ENCODE measurements around the gene PANX2. TPM values are rescaled to one million over a fixed set of nuclear protein-coding genes. Genes with fewer than 3 reads are reported as not detected.

Gene PANX2
- total and polyA plus RNA-seq, 5 donors from 2014 or later: not detected

GRCh38 chr22:50150161-50151129 is 20.1 kb upstream of the PANX2 start:
- peak overlapping the region in 1 of 3 donors; percentile 66 for H3K27ac Mint-ChIP-seq
- no peak for DNase-seq
- no peaks in the 10 kb centered on the region for H3K27me3 ChIP-seq (ENCODE audit: control insufficient read depth, insufficient read depth, low read length)
- ATAC-seq (ENCODE audit: low read depth in 2 of 2): no peak
- H3K4me3 ChIP-seq (ENCODE audit: low read depth, low read length): no peak overlapping the region
- H3K9me3 ChIP-seq (ENCODE audit: control insufficient read depth in 2 of 2, low read length in 2 of 2): no peaks in the 10 kb centered on the region
- peaks cover 3% of the 10 kb centered on the region for H3K4me1 ChIP-seq (ENCODE audit: control insufficient read depth, insufficient read depth, low read length, poor library complexity, severe bottlenecking)
- no peaks in the 10 kb centered on the region for H3K9me3 Mint-ChIP-seq
- peaks cover 8% of the 10 kb centered on the region for H3K27me3 Mint-ChIP-seq
- no peaks in the 10 kb centered on the region for H3K36me3 ChIP-seq (ENCODE audit: control insufficient read depth, insufficient read depth, low read length)
- no peak overlapping the region for H3K4me3 Mint-ChIP-seq
- H3K36me3 Mint-ChIP-seq: no peaks in the 10 kb centered on the region
- H3K4me1 Mint-ChIP-seq: peaks cover 0 to 4% (median under 1%) of the 10 kb centered on the region in 4 donors
- no peak overlapping the region for H3K27ac ChIP-seq (ENCODE audit: insufficient read depth, low read length, poor library complexity, severe bottlenecking)

DNA sequence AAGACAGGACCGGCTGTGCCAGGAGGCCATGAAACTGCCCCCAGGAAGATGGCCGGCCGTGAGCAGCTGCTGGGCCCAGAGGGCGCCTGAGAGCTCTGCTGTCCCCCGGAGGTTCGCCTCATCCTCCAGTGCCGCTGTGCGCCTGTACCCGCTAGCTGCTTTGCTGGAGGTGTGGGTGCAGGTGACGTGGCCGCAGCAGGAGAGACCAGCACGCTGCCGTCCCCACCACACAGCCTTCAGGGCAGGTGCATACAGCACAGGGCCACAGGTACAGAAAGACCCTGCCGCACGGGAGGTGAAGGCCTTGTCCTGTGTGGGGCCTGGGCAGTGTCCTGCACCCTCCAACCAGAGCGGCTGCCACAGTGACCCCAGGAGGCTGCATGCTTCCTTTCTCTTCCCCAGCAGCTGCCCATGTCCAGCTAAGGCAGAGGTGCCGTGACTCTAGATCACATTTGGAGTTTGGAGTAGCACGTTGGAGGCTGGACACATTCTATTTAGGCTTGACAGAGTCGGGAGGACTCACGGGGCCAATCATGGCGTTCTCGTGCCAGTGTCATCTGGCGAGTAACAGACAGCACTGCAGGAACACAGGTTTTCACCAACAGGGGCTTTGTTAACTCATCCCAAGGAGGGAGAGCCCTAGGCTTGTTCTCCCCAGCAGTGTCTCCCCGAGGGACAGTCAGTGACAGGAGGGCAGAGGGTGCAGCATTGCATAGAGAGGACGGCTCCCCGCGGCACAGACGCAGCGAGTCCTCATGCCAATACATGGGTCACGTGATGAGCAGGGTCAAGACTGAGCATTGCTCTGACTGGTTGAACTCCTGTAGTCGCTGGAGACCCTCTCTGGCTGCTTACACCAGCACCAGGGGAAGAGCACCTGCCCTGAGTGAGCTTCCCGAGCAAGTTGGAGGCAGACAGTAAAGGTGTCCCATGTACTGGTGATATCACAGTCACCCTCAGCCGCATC is 18.7 kb upstream of the PANX2 start:
- Histone ChIP-seq H3K4me3 (ENCODE audit: low read depth, low read length) (no peak overlapping the region), H3K36me3 (ENCODE audit: control insufficient read depth, insufficient read depth, low read length) (no peaks in the 10 kb centered on the region), H3K27ac (ENCODE audit: insufficient read depth, low read length, poor library complexity, severe bottlenecking) (no peak overlapping the region), H3K9me3 (ENCODE audit: control insufficient read depth in 2 of 2, low read length in 2 of 2) (no peaks in the 10 kb centered on the region), H3K4me1 (ENCODE audit: control insufficient read depth, insufficient read depth, low read length, poor library complexity, severe bottlenecking) (peaks cover 3% of the 10 kb centered on the region), H3K27me3 (ENCODE audit: control insufficient read depth, insufficient read depth, low read length) (no peaks in the 10 kb centered on the region)
- Mint-ChIP-seq H3K27me3 (peaks cover 8% of the 10 kb centered on the region), H3K4me1 (peaks cover 0 to 4% (median under 1%) of the 10 kb centered on the region in 4 donors), H3K9me3 (no peaks in the 10 kb centered on the region), H3K4me3 (no peak overlapping the region), H3K27ac (no peak overlapping the region), H3K36me3 (no peaks in the 10 kb centered on the region)
- DNase-seq: no peak
- no peak for ATAC-seq (ENCODE audit: low read depth in 2 of 2)

GRCh38 chr22:50153056-50153755 is 17.3 kb upstream of the PANX2 start:
- no peak overlapping the region for H3K27ac ChIP-seq (ENCODE audit: insufficient read depth, low read length, poor library complexity, severe bottlenecking)
- H3K27me3 ChIP-seq (ENCODE audit: control insufficient read depth, insufficient read depth, low read length): no peaks in the 10 kb centered on the region
- no peaks in the 10 kb centered on the region for H3K36me3 ChIP-seq (ENCODE audit: control insufficient read depth, insufficient read depth, low read length)
- no peak for ATAC-seq (ENCODE audit: low read depth in 2 of 2)
- peaks cover 8% of the 10 kb centered on the region for H3K27me3 Mint-ChIP-seq
- no peaks in the 10 kb centered on the region for H3K9me3 ChIP-seq (ENCODE audit: control insufficient read depth in 2 of 2, low read length in 2 of 2)
- H3K36me3 Mint-ChIP-seq: no peaks in the 10 kb centered on the region
- no peak for DNase-seq
- H3K4me3 Mint-ChIP-seq: no peak overlapping the region
- H3K4me1 Mint-ChIP-seq: peaks cover 0 to 4% (median under 1%) of the 10 kb centered on the region in 4 donors
- peaks cover 3% of the 10 kb centered on the region for H3K4me1 ChIP-seq (ENCODE audit: control insufficient read depth, insufficient read depth, low read length, poor library complexity, severe bottlenecking)
- H3K27ac Mint-ChIP-seq: no peak overlapping the region
- no peaks in the 10 kb centered on the region for H3K9me3 Mint-ChIP-seq
- no peak overlapping the region for H3K4me3 ChIP-seq (ENCODE audit: low read depth, low read length)

DNA sequence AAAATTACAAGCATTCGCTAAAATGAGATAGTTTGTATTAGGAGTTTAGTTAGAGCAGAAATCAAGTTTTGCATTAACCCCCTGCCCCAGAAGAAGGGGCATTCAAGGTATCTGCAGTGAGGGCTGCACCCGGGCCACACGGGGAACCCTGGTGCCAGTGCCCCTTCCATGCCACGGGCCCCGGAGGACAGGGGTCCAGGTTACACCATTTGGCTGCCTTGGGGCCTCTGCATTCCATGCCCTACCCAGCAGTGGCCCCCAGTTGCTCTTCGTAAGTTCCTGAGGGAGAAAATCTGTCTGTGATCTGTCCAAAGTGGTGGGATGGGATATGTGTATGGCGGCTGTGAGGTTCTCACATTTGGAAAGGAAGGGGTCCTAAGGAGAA is 16.8 kb upstream of the PANX2 start:
- H3K9me3 ChIP-seq (ENCODE audit: control insufficient read depth in 2 of 2, low read length in 2 of 2): no peaks in the 10 kb centered on the region
- H3K4me1 Mint-ChIP-seq: peaks cover 0 to 4% (median under 1%) of the 10 kb centered on the region in 4 donors
- no peaks in the 10 kb centered on the region for H3K27me3 ChIP-seq (ENCODE audit: control insufficient read depth, insufficient read depth, low read length)
- no peak overlapping the region for H3K4me3 ChIP-seq (ENCODE audit: low read depth, low read length)
- no peak for ATAC-seq (ENCODE audit: low read depth in 2 of 2)
- no peak for DNase-seq
- H3K36me3 ChIP-seq (ENCODE audit: control insufficient read depth, insufficient read depth, low read length): no peaks in the 10 kb centered on the region
- no peak overlapping the region for H3K4me3 Mint-ChIP-seq
- H3K27me3 Mint-ChIP-seq: peaks cover 13% of the 10 kb centered on the region
- no peaks in the 10 kb centered on the region for H3K9me3 Mint-ChIP-seq
- peak overlapping the region in 1 of 3 donors; percentile 35 for H3K27ac Mint-ChIP-seq
- no peaks in the 10 kb centered on the region for H3K36me3 Mint-ChIP-seq
- H3K4me1 ChIP-seq (ENCODE audit: control insufficient read depth, insufficient read depth, low read length, poor library complexity, severe bottlenecking): peaks cover 3% of the 10 kb centered on the region
- no peak overlapping the region for H3K27ac ChIP-seq (ENCODE audit: insufficient read depth, low read length, poor library complexity, severe bottlenecking)

GRCh38 chr22:50157709-50158375 is 12.7 kb upstream of the PANX2 start:
- ATAC-seq (ENCODE audit: low read depth in 2 of 2): no peak
- H3K36me3 Mint-ChIP-seq: no peaks in the 10 kb centered on the region

DNA sequence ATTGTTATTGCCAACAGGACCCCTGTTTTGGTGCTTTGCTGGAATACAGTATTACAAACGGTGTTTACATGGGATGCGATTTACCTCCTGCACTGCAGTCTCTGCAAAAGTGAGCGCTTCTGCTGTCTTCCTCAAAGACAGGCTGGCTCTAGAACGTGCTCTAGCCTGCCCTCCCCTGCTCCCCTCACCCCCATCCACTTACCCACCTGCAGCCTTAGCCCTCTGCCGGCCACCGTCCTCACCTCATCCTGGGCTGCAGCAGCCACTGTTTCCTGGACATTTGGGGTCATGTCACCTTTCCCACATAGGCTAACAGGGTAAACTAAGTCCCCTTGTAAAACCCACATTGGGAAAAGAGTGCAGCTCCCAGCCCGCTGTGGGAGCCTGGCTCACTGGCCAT is 9.6 kb upstream of the PANX2 start:
- no peaks in the 10 kb centered on the region for H3K4me1 ChIP-seq (ENCODE audit: control insufficient read depth, insufficient read depth, low read length, poor library complexity, severe bottlenecking)
- H3K27me3 ChIP-seq (ENCODE audit: control insufficient read depth, insufficient read depth, low read length): no peaks in the 10 kb centered on the region
- H3K36me3 ChIP-seq (ENCODE audit: control insufficient read depth, insufficient read depth, low read length): no peaks in the 10 kb centered on the region
- ATAC-seq (ENCODE audit: low read depth in 2 of 2): no peak
- Mint-ChIP-seq H3K4me3 (no peak overlapping the region), H3K36me3 (no peaks in the 10 kb centered on the region), H3K4me1 (no peaks in the 10 kb centered on the region), H3K27me3 (peaks cover 13% of the 10 kb centered on the region), H3K27ac (no peak overlapping the region), H3K9me3 (no peaks in the 10 kb centered on the region)
- H3K4me3 ChIP-seq (ENCODE audit: low read depth, low read length): no peak overlapping the region
- H3K27ac ChIP-seq (ENCODE audit: insufficient read depth, low read length, poor library complexity, severe bottlenecking): no peak overlapping the region
- DNase-seq: no peak
- H3K9me3 ChIP-seq (ENCODE audit: control insufficient read depth in 2 of 2, low read length in 2 of 2): no peaks in the 10 kb centered on the region

More at GRCh38 chr22:50157709-50158375, 12.7 kb upstream of the PANX2 start:
- no peak for DNase-seq
- Mint-ChIP-seq H3K9me3 (no peaks in the 10 kb centered on the region), H3K4me1 (no peaks in the 10 kb centered on the region), H3K27ac (no peak overlapping the region), H3K27me3 (peaks cover 20% of the 10 kb centered on the region), H3K4me3 (no peak overlapping the region)
- Histone ChIP-seq H3K9me3 (ENCODE audit: control insufficient read depth in 2 of 2, low read length in 2 of 2) (no peaks in the 10 kb centered on the region), H3K36me3 (ENCODE audit: control insufficient read depth, insufficient read depth, low read length) (no peaks in the 10 kb centered on the region), H3K27me3 (ENCODE audit: control insufficient read depth, insufficient read depth, low read length) (no peaks in the 10 kb centered on the region), H3K4me1 (ENCODE audit: control insufficient read depth, insufficient read depth, low read length, poor library complexity, severe bottlenecking) (no peaks in the 10 kb centered on the region), H3K27ac (ENCODE audit: insufficient read depth, low read length, poor library complexity, severe bottlenecking) (no peak overlapping the region), H3K4me3 (ENCODE audit: low read depth, low read length) (no peak overlapping the region)

Measured in CD4-positive, CD25-positive, alpha-beta regulatory T cell (primary cell).